SK-N-SH treated with all-trans-retinoic acid at 6 μM for 48 hours (cell line): ENCODE data around the gene SMCP.

Experiments used
- ATAC-seq: fragments of 200-7000 bp; cut with Tn5 transposase; 3 replicates; pipeline ENCODE4 v1.9.1; 2020; ENCODE audit warnings: mild to moderate bottlenecking, moderate library complexity
- ARNTL ChIP-seq: fragments of 450-650 bp; formaldehyde crosslinking; IDR thresholded peaks from 2 replicates; pipeline ENCODE4 v1.5.0; 2020; ENCODE audit warnings: low read depth, mild to moderate bottlenecking, moderate library complexity, borderline replicate concordance
- BACH2 ChIP-seq: fragments of 250-450 bp; sonication (Bioruptor Pico); IDR thresholded peaks from 2 replicates; pipeline ENCODE4 v1.9.0; 2021; ENCODE audit warnings: mild to moderate bottlenecking, borderline replicate concordance
- CREB5 ChIP-seq: fragments of 250-450 bp; sonication (Bioruptor Pico); IDR thresholded peaks from 2 replicates; pipeline ENCODE4 v1.5.1; 2020; ENCODE audit warnings: low read depth, mild to moderate bottlenecking, moderate library complexity
- CSDC2 ChIP-seq: fragments of 250-450 bp; sonication (Bioruptor Pico); IDR thresholded peaks from 2 replicates; pipeline ENCODE4 v1.5.0; 2020; ENCODE audit warnings: mild to moderate bottlenecking, moderate library complexity
- ESRRG ChIP-seq: fragments of 250-450 bp; sonication (Bioruptor Pico); IDR thresholded peaks from 2 replicates; pipeline ENCODE4 v1.6.1; 2021; ENCODE audit warnings: mild to moderate bottlenecking
- GLIS3 ChIP-seq: fragments of 250-450 bp; sonication (Bioruptor Pico); IDR thresholded peaks from 2 replicates; pipeline ENCODE4 v1.5.0; 2020; ENCODE audit warnings: mild to moderate bottlenecking, moderate library complexity
- ISL1 ChIP-seq: fragments of 250-450 bp; sonication (Bioruptor Pico); IDR thresholded peaks from 2 replicates; pipeline ENCODE4 v2.1.2; 2022; ENCODE audit warnings: mild to moderate bottlenecking, moderate library complexity
- OSR1 ChIP-seq: fragments of 250-450 bp; sonication (Bioruptor Pico); IDR thresholded peaks from 2 replicates; pipeline ENCODE4 v1.8.0; 2022; ENCODE audit warnings: moderate library complexity, mild to moderate bottlenecking, inconsistent platforms
- PATZ1 ChIP-seq: fragments of 250-450 bp; sonication (Bioruptor Pico); IDR thresholded peaks from 2 replicates; pipeline ENCODE4 v1.8.0; 2020; ENCODE audit warnings: mild to moderate bottlenecking, moderate library complexity, borderline replicate concordance
- POU6F1 ChIP-seq: fragments of 250-450 bp; sonication (Bioruptor Pico); IDR thresholded peaks from 2 replicates; pipeline ENCODE4 v1.8.0; 2021; ENCODE audit warnings: low read depth, mild to moderate bottlenecking, moderate library complexity, borderline replicate concordance
- PPARA ChIP-seq: fragments of 250-450 bp; sonication (Bioruptor Pico); IDR thresholded peaks from 2 replicates; pipeline ENCODE4 v1.5.0; 2020; ENCODE audit warnings: mild to moderate bottlenecking, borderline replicate concordance
- RARB ChIP-seq: fragments of 250-450 bp; sonication (Bioruptor Pico); IDR thresholded peaks from 2 replicates; pipeline ENCODE4 v1.8.0; 2021; ENCODE audit warnings: mild to moderate bottlenecking, moderate library complexity
- SNAI2 ChIP-seq: fragments of 250-450 bp; sonication (Bioruptor Pico); IDR thresholded peaks from 2 replicates; pipeline ENCODE4 v1.5.0; 2020; ENCODE audit warnings: mild to moderate bottlenecking, moderate library complexity
- TCF4 ChIP-seq: fragments of 250-450 bp; sonication (Bioruptor Pico); IDR thresholded peaks from 2 replicates; pipeline ENCODE4 v1.8.0; 2021; ENCODE audit warnings: mild to moderate bottlenecking, moderate library complexity, borderline replicate concordance
- TOX ChIP-seq: fragments of 250-450 bp; sonication (Bioruptor Pico); IDR thresholded peaks from 2 replicates; pipeline ENCODE4 v1.8.0; 2021; ENCODE audit warnings: mild to moderate bottlenecking, moderate library complexity, borderline replicate concordance
- TSHZ2 ChIP-seq: fragments of 250-450 bp; sonication (Bioruptor Pico); IDR thresholded peaks from 2 replicates; pipeline ENCODE4 v1.5.0; 2020; ENCODE audit warnings: mild to moderate bottlenecking, moderate library complexity
- ZC3H10 ChIP-seq: fragments of 250-450 bp; sonication (Bioruptor Pico); IDR thresholded peaks from 2 replicates; pipeline ENCODE4 v1.5.1; 2021; ENCODE audit warnings: mild to moderate bottlenecking, moderate library complexity
- ZFP3 ChIP-seq: fragments of 250-450 bp; sonication (Bioruptor Pico); IDR thresholded peaks from 2 replicates; pipeline ENCODE4 v1.5.0; 2020; ENCODE audit warnings: mild to moderate bottlenecking, moderate library complexity
- ZFP30 ChIP-seq: fragments of 450-650 bp; formaldehyde crosslinking; IDR thresholded peaks from 2 replicates; pipeline ENCODE4 v1.5.0; 2022; ENCODE audit warnings: mild to moderate bottlenecking, moderate library complexity
- ZNF565 ChIP-seq: fragments of 450-650 bp; formaldehyde crosslinking; conservative IDR thresholded peaks from 2 replicates; pipeline ENCODE4 v1.5.0; 2020; ENCODE audit warnings: low read depth, mild to moderate bottlenecking, moderate library complexity
- ZNF70 ChIP-seq: fragments of 450-650 bp; formaldehyde crosslinking; IDR thresholded peaks from 2 replicates; pipeline ENCODE4 v1.5.0; 2020; ENCODE audit warnings: mild to moderate bottlenecking, moderate library complexity

SMCP gene

GRCh38 chr1:152884085-152884484 is 6.0 kb downstream of the SMCP start (continued):
- TF ChIP-seq POU6F1 (CRISPR knock-in tag) (no peak), ARNTL (CRISPR knock-in tag) (no peak), PPARA (CRISPR knock-in tag) (no peak), ZFP3 (CRISPR knock-in tag) (no peak), ZNF70 (CRISPR knock-in tag) (no peak), ZC3H10 (CRISPR knock-in tag) (no peak), OSR1 (no peak), PATZ1 (no peak)

GRCh38 chr1:152884506-152884905 is 6.4 kb downstream of the SMCP start:
- no peak for TF ChIP-seq OSR1
- TF ChIP-seq BACH2 (CRISPR knock-in tag): no peak
- no peak for TF ChIP-seq CREB5 (CRISPR knock-in tag)
- no peak for TF ChIP-seq ZC3H10 (CRISPR knock-in tag)
- no peak for TF ChIP-seq RARB (CRISPR knock-in tag)
- no peak for TF ChIP-seq ZFP3 (CRISPR knock-in tag)
- no peak for TF ChIP-seq TSHZ2 (CRISPR knock-in tag)
- TF ChIP-seq TCF4 (CRISPR knock-in tag): no peak
- TF ChIP-seq ZNF565 (CRISPR knock-in tag): no peak
- TF ChIP-seq ESRRG (CRISPR knock-in tag): no peak
- TF ChIP-seq ZNF70 (CRISPR knock-in tag): no peak
- TF ChIP-seq TOX: no peak

GRCh38 chr1:152884966-152885624 is 7.0 kb downstream of the SMCP start:
- peak; percentile 50 for ATAC-seq
- TF ChIP-seq ISL1 (no peak), ESRRG (CRISPR knock-in tag) (no peak)
- TF ChIP-seq, all 23 proteins: peak for 0

More at GRCh38 chr1:152884506-152884905, 6.4 kb downstream of the SMCP start:
- ATAC-seq: no peak

GRCh38 chr1:152886085-152886484 is 8.0 kb downstream of the SMCP start:
- ATAC-seq: peak; percentile 40; the same call in 2 of the 3 replicates
- no peak for TF ChIP-seq ZNF70 (CRISPR knock-in tag)
- no peak for TF ChIP-seq GLIS3
- TF ChIP-seq CSDC2 (CRISPR knock-in tag): no peak
- TF ChIP-seq SNAI2 (CRISPR knock-in tag): no peak
- TF ChIP-seq ZFP30 (CRISPR knock-in tag): no peak
- TF ChIP-seq CREB5 (CRISPR knock-in tag): no peak
- no peak for TF ChIP-seq POU6F1 (CRISPR knock-in tag)
- TF ChIP-seq OSR1: no peak
- TF ChIP-seq ZNF565 (CRISPR knock-in tag): no peak
- TF ChIP-seq ESRRG (CRISPR knock-in tag): no peak
- no peak for TF ChIP-seq TCF4 (CRISPR knock-in tag)
- no peak for TF ChIP-seq TSHZ2 (CRISPR knock-in tag)
- no peak for TF ChIP-seq ZC3H10 (CRISPR knock-in tag)
- no peak for TF ChIP-seq PPARA (CRISPR knock-in tag)
- no peak for TF ChIP-seq TOX
- TF ChIP-seq ARNTL (CRISPR knock-in tag): no peak
- no peak for TF ChIP-seq ISL1
